A549 (cell line): Measurements from ENCODE around the gene RCN2.
"Not testable (repeated sequence)": the region's sequence is repeated elsewhere in the genome, so short reads cannot be mapped to it uniquely, and the experiment has no call there.

Experiments used
- CEBPB ChIP-seq, 2 experiments: fragments of >200 bp in 1 of 2; sonication (Bioruptor Twin) in 1 of 2; formaldehyde crosslinking in 1 of 2; IDR thresholded peaks; 2 replicates each; pipeline ENCODE4 v1.6.1; 2012 to 2016
- FOXS1 ChIP-seq: fragments of 250-450 bp; sonication (Bioruptor Pico); IDR thresholded peaks from 2 replicates; pipeline ENCODE4 v1.5.0; 2020; ENCODE audit warnings: mild to moderate bottlenecking, moderate library complexity
- HOXA7 ChIP-seq: fragments of 250-450 bp; sonication (Bioruptor Pico); IDR thresholded peaks from 2 replicates; pipeline ENCODE4 v1.5.0; 2020; ENCODE audit warnings: mild to moderate bottlenecking, moderate library complexity
- NR3C1 ChIP-seq: fragments of >200 bp; sonication (Bioruptor Twin); formaldehyde crosslinking; IDR thresholded peaks from 3 replicates; pipeline ENCODE4 v1.6.1; 2017
- RAD21 ChIP-seq, 2 experiments: fragments of >200 bp in 1 of 2; sonication (Bioruptor Twin) in 1 of 2; formaldehyde crosslinking in 1 of 2; IDR thresholded peaks in 1 of 2; conservative IDR thresholded peaks in 1 of 2; 2 replicates in 1 of 2; 3 replicates in 1 of 2; pipeline ENCODE4 v1.6.1; 2012 to 2018; ENCODE audit warnings: inconsistent platforms in 1 of 2
- USF2 ChIP-seq: fragments of 450-650 bp; IDR thresholded peaks from 2 replicates; pipeline ENCODE4 v1.6.1; 2014; ENCODE audit warnings: antibody characterized with exemption
- TF ChIP-seq, protein P1 (sequence below): fragments of >200 bp; sonication (Bioruptor Twin); formaldehyde crosslinking; IDR thresholded peaks from 3 replicates; pipeline ENCODE4 v1.5.1; 2016

- TF ChIP-seq USF2; FOXS1; HOXA7 (CRISPR knock-in tag); CEBPB (IDR thresholded peaks at IDR 0.05); NR3C1; RAD21 (conservative IDR thresholded peaks at IDR 0.05 in 1 of 2, IDR thresholded peaks at IDR 0.05 in 1 of 2): not testable (repeated sequence)
- TF ChIP-seq, protein P1, sequence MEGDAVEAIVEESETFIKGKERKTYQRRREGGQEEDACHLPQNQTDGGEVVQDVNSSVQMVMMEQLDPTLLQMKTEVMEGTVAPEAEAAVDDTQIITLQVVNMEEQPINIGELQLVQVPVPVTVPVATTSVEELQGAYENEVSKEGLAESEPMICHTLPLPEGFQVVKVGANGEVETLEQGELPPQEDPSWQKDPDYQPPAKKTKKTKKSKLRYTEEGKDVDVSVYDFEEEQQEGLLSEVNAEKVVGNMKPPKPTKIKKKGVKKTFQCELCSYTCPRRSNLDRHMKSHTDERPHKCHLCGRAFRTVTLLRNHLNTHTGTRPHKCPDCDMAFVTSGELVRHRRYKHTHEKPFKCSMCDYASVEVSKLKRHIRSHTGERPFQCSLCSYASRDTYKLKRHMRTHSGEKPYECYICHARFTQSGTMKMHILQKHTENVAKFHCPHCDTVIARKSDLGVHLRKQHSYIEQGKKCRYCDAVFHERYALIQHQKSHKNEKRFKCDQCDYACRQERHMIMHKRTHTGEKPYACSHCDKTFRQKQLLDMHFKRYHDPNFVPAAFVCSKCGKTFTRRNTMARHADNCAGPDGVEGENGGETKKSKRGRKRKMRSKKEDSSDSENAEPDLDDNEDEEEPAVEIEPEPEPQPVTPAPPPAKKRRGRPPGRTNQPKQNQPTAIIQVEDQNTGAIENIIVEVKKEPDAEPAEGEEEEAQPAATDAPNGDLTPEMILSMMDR = not testable (repeated sequence)
Observed at GRCh38 chr15:76899931-76900310, 31.6 kb upstream of the RCN2 start.
